Prostate gland (tissue), 2 donors: Measurements from ENCODE around the gene SLC38A10. TPM values are rescaled to one million over a fixed set of nuclear protein-coding genes. Genes with fewer than 3 reads are reported as not detected.

Experiments used
- DNase-seq: peaks from one replicate; pipeline ENCODE4 v3.0.0-alpha.2; 2019; ENCODE audit warnings: low spot score
- H3K27ac ChIP-seq, 2 donors: fragments of 200-600 bp; sonication (generic); 2 replicates each; pipeline ENCODE4 v1.5.1; 2017 to 2019
- H3K27me3 ChIP-seq: fragments of 200-600 bp; sonication (generic); replicated peaks from 2 replicates; pipeline ENCODE4 v1.5.1; 2019; ENCODE audit not compliant: insufficient read depth
- H3K36me3 ChIP-seq, 2 donors: fragments of 200-600 bp; sonication (generic); 1 replicate in 1 of 2; 2 replicates in 1 of 2; pipeline versions ENCODE4 v1.5.1 to v1.8.1; 2017 to 2019
- H3K4me1 ChIP-seq: fragments of 200-600 bp; sonication (generic); replicated peaks from 2 replicates; pipeline ENCODE4 v1.5.1; 2019
- H3K4me3 ChIP-seq, 2 donors: fragments of 200-600 bp; sonication (generic); 2 replicates each; pipeline ENCODE4 v1.5.1; 2017 to 2019
- H3K9me3 ChIP-seq: fragments of 200-600 bp; sonication (generic); 2 replicates; pipeline ENCODE4 v1.5.1; 2017
- POLR2A ChIP-seq: fragments of 450-650 bp; IDR thresholded peaks from one replicate; pipeline ENCODE4 v1.6.1; 2016; ENCODE audit warnings: antibody characterized with exemption, mild to moderate bottlenecking
- POLR2AphosphoS5 ChIP-seq: sonication (generic); formaldehyde crosslinking; IDR thresholded peaks from one replicate; pipeline ENCODE4 v1.6.1; 2017; ENCODE audit warnings: antibody characterized with exemption
- WGBS: methylation state at CpG from one replicate; pipeline ENCODE4 v1.1.5; 2018; 5-methylcytosine and 5-hydroxymethylcytosine counted together
- intact Hi-C: fragments of 100-400 bp; cut with DNase I; formaldehyde crosslinking; loops from one replicate; pipeline ENCODE4 v1.14.2; 2022
- total RNA-seq, 2 donors: library from RNA; depleted of rRNA; stranded (reverse); fragments of >200 nt; gene quantifications; one replicate each; pipeline ENCODE4 v1.1.0, GENCODE V29; 2016
- TF ChIP-seq, protein P1 (sequence below), 4 experiments: fragments of 200-600 bp in 2 of 4; fragments of 450-650 bp in 2 of 4; sonication (generic) in 2 of 4; IDR thresholded peaks; 1 replicate in 3 of 4; 2 replicates in 1 of 4; pipeline ENCODE4 v1.5.1; 2016 to 2019; ENCODE audit warnings: antibody characterized with exemption in 4 of 4, mild to moderate bottlenecking in 2 of 4, moderate library complexity in 2 of 4

Gene SLC38A10
- total RNA-seq, 2 donors from 2014 or later, result 104 to 167 TPM

- Histone ChIP-seq H3K36me3 (no peaks in the 10 kb centered on the region), H3K27ac (no peak overlapping the region), H3K27me3 (no peaks in the 10 kb centered on the region), H3K4me3 (no peak overlapping the region), H3K4me1 (peaks cover 22% of the 10 kb centered on the region), H3K9me3 (no peaks in the 10 kb centered on the region)
- DNase-seq, result no peak
- intact Hi-C loops, result loop anchor here (5.0 kb wide), 1 partner anchor 40 kb away; the partner anchor contains the start of gene SLC38A10
- no peak for TF ChIP-seq POLR2AphosphoS5
- TF ChIP-seq, protein P1, sequence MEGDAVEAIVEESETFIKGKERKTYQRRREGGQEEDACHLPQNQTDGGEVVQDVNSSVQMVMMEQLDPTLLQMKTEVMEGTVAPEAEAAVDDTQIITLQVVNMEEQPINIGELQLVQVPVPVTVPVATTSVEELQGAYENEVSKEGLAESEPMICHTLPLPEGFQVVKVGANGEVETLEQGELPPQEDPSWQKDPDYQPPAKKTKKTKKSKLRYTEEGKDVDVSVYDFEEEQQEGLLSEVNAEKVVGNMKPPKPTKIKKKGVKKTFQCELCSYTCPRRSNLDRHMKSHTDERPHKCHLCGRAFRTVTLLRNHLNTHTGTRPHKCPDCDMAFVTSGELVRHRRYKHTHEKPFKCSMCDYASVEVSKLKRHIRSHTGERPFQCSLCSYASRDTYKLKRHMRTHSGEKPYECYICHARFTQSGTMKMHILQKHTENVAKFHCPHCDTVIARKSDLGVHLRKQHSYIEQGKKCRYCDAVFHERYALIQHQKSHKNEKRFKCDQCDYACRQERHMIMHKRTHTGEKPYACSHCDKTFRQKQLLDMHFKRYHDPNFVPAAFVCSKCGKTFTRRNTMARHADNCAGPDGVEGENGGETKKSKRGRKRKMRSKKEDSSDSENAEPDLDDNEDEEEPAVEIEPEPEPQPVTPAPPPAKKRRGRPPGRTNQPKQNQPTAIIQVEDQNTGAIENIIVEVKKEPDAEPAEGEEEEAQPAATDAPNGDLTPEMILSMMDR (IDR thresholded peaks at IDR 0.05), result no peak
- TF ChIP-seq POLR2A, result no peak
- WGBS, result 67% methylated on average over 6 of the region's 8 CpGs
Observed at GRCh38 chr17:81336930-81337325, 41.8 kb upstream of the SLC38A10 start.

GRCh38 chr17:81336296-81336929, 41.3 kb upstream of the SLC38A10 start:
- no peak overlapping the region for H3K4me3 ChIP-seq
- WGBS, result 95% methylated on average over 7 of the region's 7 CpGs
- H3K27ac ChIP-seq, result no peak overlapping the region
- TF ChIP-seq POLR2AphosphoS5 (no peak), POLR2A (no peak)
- TF ChIP-seq, protein P1 (IDR thresholded peaks at IDR 0.05), result no peak
- no peaks in the 10 kb centered on the region for H3K27me3 ChIP-seq
- H3K36me3 ChIP-seq, result no peaks in the 10 kb centered on the region
- H3K4me1 ChIP-seq, result peaks cover 22% of the 10 kb centered on the region
- intact Hi-C loops, result loop anchor here (5.0 kb wide), 1 partner anchor 39 kb away; the partner anchor contains the start of gene SLC38A10
- no peak for DNase-seq
- no peaks in the 10 kb centered on the region for H3K9me3 ChIP-seq

GRCh38 chr17:81335773-81336157, 40.7 kb upstream of the SLC38A10 start:
- Histone ChIP-seq H3K27ac (no peak overlapping the region), H3K36me3 (no peaks in the 10 kb centered on the region), H3K4me1 (peaks cover 20% of the 10 kb centered on the region), H3K27me3 (no peaks in the 10 kb centered on the region), H3K4me3 (no peak overlapping the region), H3K9me3 (no peaks in the 10 kb centered on the region)
- intact Hi-C loops, result loop anchor here (5.0 kb wide), 1 partner anchor 38 kb away; the partner anchor contains the start of gene SLC38A10
- 84% methylated on average over 9 of the region's 9 CpGs for WGBS
- no peak for DNase-seq
- TF ChIP-seq POLR2A (no peak), POLR2AphosphoS5 (no peak)
- TF ChIP-seq, protein P1 (IDR thresholded peaks at IDR 0.05), result no peak

DNA sequence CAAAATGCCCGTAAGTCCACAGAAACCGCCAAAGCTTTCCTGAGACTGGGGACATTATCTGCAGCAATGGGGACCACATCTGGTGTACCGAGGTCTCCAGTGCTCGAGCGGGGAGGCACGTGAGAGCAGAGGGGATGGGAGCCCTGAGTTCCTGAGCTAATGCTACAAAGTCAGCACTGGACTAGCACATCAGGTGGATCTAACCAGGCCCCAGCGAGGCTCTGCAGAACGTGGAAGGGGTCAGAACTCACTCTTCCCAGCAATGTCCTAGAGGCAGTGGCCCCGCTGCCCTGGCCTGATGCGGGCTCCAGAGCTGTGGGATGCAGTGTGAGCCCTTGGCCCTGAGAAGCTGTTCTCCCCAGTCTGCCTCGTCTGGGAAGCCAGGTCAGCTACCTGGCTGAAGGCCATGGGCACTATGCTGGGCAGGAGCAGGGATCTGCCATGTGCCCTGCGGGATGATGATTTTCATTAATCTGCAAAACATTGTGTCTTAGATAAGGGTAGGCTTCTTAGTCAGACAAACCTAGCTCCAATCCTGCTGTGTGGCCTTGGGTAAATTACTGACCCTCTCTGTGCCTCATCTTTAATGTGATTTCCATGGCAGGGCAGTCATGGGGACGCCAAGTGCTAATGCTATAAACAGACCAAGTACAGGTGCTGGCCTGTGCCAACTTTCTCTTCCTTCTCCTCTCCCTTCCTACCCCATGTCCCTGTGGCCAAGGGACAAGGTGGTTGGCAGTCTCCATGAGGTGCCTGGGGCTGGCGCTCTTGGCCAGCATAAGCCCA, 40.1 kb upstream of the SLC38A10 start:
- intact Hi-C loops, result loop anchor here (5.0 kb wide), 1 partner anchor 38 kb away; the partner anchor contains the start of gene SLC38A10
- Histone ChIP-seq H3K27me3 (no peaks in the 10 kb centered on the region), H3K36me3 (no peaks in the 10 kb centered on the region), H3K4me3 (no peak overlapping the region), H3K4me1 (peaks cover 18% of the 10 kb centered on the region), H3K9me3 (no peaks in the 10 kb centered on the region), H3K27ac (no peak overlapping the region)
- no peak for TF ChIP-seq POLR2AphosphoS5
- TF ChIP-seq POLR2A, result no peak
- TF ChIP-seq, protein P1 (IDR thresholded peaks at IDR 0.05), result no peak
- DNase-seq, result no peak
- 82% methylated on average over 14 of the region's 14 CpGs for WGBS
